Measurements from ENCODE around the gene B3GNT5.

The B3GNT5 gene

DNA sequence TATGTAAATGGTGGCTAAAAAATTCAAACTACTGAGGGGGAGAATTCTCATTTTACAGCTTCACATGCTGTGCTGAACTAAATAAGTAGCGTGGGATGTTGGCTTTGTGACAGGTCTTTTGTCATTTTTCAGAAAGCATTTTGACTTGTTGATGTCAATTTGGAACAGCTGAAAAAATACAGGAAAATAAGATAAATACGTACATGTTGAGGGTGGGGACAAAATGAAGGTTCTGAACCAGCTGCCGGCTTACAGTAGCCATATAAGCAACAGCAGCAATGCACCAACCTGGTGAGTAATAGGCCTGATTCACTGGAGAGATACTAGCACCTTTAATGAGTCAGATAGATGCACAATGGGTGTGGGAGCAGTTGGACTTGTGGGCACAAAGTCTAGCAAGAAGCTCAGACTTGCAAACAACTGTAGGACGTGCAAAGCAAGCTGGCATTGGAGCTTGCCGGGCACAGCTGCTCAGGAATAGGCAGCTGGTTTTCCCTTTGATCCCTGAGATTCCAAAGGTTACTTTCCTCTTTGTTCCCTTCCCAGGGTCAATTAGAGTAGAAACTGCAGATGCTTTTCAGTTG is 12.9 kb downstream of the B3GNT5 start:
- DNase-seq (ENCODE audit: low spot score) = no peak

DNA sequence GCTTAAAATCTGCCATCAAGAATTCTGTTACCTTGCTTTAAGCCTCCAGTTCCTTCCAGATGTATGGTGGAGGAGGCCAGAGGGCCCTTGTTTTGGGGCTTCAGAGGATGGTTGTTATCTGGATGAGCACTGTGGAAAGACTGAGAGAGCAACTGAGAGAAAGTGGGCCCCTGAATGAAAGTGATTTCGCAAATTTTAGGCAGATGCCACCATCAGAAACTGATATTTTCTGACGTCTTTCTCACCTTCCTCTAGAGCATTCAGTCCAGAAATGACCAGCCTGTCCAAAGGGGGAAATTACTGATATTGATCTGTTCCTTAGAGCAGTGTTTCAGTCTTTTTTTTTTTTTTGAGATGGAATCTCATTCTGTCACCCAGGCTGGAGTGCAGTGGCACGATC is 13.4 kb downstream of the B3GNT5 start:
- no peak for DNase-seq (ENCODE audit: low spot score)

DNA sequence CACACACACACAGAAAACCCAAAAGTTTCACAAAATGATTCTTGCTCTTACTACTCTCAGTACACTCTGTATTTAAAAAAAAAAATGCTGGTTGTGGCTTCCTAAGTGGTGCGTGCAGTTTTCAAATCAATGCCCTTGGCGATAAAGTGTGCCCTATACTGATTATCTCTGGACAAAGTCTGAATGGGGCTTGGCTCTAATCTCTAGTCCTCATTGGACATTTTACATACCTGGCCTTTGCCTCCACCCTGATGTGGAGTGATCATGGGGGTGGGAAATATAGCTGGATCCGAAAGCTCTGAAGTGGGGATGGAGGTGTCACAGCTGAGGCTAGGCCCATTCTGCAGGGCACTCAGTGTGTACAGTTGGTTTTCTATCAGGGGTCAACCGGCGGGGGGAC is 14.1 kb downstream of the B3GNT5 start:
- DNase-seq (ENCODE audit: low spot score) = no peak

DNA sequence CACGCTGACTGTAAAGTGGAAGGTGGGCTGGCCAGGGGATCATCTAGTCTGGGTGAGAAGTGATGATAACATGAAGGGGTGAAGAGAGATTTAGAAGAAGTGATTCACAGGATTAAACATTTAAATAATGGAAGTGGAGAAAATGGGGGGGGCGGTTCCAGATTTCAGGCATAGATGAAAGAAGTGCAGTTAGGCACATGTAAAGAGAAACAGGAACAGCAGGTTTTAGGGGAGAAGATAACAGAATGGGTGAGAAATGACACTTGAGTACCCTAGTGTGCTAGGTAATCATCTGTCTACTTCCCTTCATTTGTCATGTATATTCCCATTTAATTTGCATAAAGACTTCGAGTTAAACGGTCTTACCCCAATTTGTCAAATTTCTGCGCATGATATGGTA is 15.3 kb downstream of the B3GNT5 start:
- DNase-seq (ENCODE audit: low spot score) = no peak

DNA sequence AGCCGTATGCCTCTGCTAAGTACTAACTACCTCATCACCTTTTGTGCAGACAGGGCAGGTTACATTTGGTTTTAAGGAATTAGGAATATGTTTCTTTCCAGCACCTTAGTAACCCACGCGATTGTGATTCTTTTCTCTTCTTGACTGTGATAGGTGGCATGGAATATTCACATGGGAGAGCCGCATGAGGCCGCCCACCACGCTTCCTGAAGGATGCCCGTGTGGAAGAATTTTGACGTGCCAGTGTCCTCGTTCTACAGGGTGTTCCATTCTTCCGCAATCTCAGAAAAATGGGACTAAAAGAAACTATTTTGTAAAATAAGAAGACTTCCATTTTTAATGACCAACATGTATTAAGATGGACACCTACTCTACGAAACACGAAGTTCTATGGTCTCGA is 16.3 kb downstream of the B3GNT5 start:
- DNase-seq (ENCODE audit: low spot score) = no peak

DNA sequence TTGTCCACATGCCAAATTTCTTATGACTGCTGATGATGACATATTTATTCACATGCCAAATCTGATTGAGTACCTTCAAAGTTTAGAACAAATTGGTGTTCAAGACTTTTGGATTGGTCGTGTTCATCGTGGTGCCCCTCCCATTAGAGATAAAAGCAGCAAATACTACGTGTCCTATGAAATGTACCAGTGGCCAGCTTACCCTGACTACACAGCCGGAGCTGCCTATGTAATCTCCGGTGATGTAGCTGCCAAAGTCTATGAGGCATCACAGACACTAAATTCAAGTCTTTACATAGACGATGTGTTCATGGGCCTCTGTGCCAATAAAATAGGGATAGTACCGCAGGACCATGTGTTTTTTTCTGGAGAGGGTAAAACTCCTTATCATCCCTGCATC is 17.3 kb downstream of the B3GNT5 start:
- DNase-seq (ENCODE audit: low spot score) = no peak

DNA sequence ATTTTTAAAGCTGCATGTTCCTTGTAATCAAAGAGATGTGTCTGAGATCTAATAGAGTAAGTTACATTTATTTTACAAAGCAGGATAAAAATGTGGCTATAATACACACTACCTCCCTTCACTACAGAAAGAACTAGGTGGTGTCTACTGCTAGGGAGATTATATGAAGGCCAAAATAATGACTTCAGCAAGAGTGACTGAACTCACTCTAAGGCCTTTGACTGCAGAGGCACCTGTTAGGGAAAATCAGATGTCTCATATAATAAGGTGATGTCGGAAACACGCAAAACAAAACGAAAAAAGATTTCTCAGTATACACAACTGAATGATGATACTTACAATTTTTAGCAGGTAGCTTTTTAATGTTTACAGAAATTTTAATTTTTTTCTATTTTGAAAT is 19.1 kb downstream of the B3GNT5 start:
- DNase-seq (ENCODE audit: low spot score) = no peak

DNA sequence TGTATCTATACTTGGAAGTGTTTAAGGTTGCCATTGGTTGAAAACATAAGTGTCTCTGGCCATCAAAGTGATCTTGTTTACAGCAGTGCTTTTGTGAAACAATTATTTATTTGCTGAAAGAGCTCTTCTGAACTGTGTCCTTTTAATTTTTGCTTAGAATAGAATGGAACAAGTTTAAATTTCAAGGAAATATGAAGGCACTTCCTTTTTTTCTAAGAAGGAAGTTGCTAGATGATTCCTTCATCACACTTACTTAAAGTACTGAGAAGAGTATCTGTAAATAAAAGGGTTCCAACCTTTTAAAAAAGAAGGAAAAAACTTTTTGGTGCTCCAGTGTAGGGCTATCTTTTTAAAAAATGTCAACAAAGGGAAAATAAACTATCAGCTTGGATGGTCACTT is 19.7 kb downstream of the B3GNT5 start:
- DNase-seq (ENCODE audit: low spot score) = no peak

DNA sequence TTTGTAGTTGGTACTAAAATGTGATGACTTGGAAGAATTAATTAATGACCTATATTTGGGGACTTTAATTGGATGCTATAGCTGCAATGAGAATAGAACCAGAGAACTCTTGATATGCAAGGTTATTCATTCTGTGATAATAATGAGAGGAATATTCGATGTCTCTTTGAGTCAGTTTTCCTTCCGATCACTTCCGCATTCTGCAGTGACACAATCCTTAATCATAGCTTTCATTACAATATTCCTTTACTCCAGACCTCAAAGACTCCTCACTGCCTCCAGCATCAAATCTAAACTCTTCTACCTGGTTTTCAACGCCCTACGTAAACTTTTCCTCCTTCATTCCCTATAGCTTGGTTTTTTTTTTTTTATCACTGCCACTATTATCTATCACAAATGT is 21.6 kb downstream of the B3GNT5 start:
- DNase-seq (ENCODE audit: low spot score) = no peak

DNA sequence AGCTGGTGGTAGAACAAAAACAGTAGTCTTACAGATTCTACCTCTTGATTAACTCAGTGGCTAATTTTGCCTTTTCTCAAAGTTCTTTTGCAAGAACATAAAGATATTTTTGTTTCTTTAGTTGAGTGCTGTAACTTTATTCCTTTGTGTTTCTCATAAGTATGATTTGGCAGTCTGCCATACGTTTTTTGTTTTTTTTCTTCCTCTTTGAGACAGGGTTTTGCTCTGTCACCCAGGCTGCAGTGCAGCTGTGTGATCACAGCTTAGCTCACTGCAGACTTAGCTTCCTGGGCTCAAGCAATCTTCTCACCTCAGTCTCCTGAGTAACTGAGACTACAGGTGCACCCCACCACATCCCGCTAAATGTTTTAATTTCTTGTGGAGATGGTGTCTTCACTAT is 22.4 kb downstream of the B3GNT5 start:
- DNase-seq (ENCODE audit: low spot score) = no peak

DNA sequence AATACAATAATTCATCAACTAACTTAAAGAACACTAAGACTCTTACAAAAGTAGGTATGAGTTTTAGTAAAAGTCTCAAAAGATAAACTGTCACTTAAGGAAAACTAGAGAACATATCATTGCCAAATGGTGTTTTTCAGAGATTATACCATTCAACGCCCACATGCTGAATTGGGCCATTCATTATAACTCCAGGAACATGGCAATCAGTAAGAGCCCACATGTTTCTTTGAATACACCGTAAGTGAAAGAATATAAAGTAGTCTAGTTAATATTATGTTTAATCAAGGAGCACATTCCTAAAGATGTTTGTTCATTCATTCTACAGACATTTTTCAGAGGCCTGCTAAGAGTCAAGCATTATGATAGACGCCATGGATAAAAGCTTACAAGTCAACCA is 22.9 kb downstream of the B3GNT5 start:
- DNase-seq (ENCODE audit: low spot score) = no peak

DNA sequence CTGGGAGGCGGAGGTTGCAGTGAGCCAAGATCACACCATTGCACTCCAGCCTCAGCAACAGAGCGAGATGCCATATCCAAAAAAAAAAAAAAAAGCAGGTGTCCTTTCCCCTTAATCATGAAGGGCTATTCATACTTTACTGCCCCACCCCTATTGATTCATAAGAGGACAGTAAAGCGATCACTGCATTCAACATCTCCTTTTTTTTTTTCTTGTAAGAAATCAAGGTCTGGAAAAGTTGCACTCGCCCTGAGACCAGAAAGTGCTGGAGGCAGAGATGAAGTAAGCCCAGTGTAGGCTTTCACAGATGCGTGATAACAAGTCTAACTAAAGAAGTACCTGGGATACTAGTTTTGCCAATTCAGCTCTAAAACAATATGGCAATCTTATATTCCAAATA is 24.2 kb downstream of the B3GNT5 start:
- DNase-seq (ENCODE audit: low spot score) = no peak

DNA sequence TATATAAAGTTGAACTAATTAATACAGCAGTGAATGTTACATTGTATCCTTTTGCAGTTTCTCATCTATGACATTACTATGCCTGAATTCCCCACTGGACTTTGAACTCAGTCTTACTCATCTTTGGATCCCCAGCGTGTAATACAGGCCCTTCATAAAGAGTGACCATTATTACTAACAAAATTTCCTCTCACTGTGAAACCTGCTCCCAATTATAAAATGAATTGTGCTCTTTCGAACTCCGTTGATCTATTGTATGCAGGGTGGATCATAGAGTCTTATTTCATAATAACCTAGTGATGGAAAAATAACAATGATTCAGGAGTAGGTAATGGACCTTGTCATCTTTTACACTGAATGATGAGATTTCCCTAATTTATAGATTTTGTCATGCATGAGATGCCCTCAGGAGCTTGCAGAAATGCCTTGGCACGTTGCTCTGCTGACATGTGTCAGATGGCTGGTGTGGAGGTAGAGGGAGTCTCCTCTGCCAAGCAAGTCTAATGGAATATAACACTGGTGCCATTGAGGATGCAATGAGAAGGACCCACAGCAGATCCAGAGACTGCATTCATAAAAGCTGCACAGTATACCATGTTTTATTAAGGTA is 25.5 kb downstream of the B3GNT5 start:
- no peak for DNase-seq (ENCODE audit: low spot score)

DNA sequence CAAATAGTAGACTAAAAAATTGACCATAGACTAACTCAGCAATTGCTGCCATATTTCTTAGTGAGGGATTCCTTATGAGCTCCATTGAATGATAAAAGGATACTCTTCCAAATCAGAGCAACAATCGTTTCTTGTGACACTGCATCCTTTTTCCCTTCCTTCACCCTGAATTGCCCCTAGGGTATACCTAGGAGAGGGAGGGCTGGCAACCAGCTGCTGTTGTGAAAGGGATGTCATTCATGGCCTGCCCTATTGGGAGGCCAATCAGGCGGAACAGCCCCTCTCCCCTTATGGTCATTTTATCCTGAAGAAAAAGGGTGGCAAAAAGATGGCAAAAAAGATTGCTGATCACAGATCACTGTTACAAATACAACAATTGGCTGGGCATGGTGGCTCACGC is 26.3 kb downstream of the B3GNT5 start:
- no peak for DNase-seq (ENCODE audit: low spot score)

DNA sequence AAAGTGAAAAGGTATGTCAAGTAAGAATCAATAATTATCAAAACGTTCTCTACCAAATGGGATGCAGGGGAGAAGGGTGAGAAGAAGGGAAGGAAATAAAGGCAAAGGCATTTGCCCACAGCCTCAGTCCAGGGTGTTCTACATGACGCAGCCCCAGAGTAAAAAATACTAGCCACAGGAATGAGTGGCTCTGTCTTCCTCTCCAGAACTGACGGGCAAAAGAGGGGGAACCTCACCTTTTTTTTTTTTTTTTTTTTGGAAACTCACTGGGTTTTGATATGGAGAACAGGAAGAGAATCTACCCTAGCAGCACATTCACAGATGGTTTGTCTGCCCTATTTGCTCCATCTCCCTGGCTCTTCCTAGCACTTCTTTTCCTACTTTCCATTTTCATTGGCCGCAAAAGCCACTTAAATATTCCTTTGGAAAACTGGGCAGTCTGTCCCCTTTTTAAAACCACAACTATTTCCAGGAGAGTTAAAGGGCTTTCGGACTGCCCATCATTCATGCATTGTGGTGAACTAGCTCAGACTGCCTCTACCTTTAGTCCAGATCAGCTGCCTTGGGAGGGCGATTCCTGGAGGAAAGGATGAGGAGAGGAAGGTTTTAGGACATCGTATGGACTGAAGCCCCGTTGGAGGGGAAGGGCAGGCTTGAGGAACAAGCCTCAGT is 28.2 kb downstream of the B3GNT5 start:
- no peak for DNase-seq (ENCODE audit: low spot score)

DNA sequence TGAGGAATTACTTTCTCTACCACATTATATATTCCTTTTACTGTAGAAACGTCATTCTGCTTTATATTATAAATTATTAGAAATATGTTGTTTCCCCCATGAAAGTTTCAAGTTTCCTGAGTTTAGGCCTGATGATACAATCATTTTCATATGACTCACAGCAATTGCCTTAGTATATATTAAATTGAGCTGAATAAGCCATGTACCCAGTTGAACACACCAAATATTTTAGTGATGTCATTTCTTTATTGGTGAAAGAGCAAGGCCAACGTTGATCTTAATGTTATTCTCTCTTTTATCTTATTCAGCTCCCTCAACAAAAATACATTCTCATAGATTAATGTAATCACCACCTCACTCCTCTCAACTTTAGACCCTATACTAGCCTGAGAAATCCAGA is 30.8 kb downstream of the B3GNT5 start:
- no peak for DNase-seq (ENCODE audit: low spot score)

DNA sequence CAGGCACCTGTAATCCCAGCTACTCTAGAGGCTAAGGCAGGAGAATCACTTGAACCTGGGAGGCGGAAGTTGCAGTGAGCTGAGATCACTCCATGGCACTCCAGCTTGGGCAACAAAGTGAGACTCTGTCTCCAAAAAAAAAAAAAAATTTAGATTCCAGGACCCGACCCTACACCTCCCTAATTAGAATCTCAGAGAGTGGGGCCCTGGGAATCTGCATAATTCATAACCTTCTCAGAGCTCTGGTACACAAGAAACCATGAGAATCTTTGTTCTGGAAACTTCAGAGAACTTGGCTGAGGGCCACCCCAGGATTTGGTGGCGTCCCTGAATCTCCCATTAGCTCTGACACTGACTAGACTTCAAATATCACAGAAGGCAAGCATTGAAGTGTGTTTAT is 31.5 kb downstream of the B3GNT5 start:
- no peak for DNase-seq (ENCODE audit: low spot score)

DNA sequence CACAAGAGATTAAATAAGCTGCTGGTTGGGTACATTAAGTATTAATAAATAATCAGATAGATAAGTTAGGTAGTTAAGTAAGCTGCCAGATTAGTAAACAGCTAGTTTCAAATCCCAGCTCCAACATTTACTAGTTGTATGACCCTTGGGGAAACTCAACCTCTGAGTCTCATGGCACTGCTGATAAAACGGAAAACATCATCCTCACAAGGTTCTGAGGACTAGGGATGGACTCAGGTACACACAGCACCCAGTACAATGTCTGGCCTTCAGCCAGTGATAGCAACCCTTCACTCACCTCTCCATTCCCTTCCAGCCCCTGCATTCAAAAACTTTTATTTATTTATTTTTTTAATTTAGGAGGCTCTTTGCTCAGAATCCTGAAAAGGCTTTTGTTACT is 32.3 kb downstream of the B3GNT5 start:
- no peak for DNase-seq (ENCODE audit: low spot score)

DNA sequence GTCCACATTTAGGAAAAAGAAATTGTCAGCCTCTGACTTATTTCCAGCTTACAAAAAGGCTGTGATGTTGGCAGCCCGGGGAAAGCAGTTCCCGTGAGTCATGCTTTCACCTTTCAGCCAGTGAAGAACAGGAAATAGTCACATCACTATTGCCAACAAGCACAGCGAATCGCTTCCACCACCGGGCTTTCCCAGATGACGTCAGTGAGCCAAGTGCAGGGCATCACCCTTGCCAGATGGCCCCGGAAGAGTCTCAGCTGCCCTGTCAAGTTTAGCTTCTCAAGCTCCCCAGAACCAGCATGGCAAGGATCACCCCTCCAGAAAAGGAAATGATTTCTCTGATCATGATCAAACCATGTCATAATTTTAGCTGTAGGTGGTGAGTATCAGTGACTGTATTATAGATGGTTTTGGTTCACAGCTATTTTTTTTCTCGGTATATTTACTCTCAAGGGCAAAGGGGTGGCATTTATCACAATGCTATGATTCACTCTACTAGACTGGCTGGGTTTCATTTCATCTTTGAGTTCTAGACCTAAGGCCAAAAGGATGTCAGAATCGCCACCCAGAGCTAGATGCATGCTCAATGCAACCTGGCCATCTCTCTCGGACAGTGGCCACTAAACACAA is 32.9 kb downstream of the B3GNT5 start:
- peak; percentile 91 for DNase-seq (ENCODE audit: low spot score)

DNA sequence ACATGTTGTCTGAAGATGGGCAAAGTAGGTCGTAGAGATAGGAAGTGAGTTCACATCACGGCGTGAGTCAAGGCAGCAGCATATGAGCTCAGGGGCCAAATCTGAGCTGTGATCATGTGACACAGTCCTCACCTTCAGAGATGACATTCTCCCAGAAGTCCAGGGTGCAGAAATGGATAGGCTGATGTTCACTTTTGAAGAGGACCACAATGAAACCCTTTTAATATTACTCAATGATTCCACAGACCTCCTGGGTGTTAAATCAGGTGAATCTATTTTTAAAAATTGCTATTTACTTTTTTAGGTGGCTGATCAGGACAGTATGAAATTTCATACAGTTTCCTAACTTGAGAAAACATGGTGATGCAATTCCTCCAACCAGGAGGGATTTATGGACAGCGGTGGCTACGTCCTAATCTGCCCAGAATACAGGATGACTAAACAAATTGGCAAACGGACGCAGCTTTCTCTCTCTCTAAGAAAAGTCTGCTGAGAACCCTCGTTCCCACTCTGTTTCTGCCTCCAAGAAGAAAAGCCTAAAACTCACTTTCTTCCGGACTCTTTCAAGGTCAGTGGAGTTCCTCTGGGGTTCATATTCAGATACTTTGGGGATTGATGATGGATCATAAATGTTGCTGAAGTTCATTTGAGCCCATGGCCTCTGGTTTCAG is 34.4 kb downstream of the B3GNT5 start:
- DNase-seq (ENCODE audit: low spot score) = peak; percentile 65

DNA sequence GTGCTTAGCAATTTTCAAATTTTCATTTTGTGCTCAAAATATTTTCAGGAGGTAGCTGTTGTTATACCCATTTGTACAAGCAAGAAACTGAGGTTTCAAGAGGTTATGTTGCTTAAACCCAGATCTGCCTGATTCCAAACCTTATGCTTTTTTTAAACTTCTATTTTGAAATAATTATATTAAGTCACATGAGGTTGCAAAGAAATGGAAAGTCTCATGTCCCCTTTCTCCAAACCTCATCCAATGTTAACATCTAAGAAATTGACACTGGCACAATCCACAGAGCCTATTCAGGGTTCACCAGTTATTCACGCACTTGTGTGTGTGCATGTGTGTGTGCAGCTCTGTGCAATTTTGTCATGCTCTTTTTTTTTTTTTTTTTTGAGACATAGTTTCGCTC is 35.1 kb downstream of the B3GNT5 start:
- DNase-seq (ENCODE audit: low spot score) = no peak

DNA sequence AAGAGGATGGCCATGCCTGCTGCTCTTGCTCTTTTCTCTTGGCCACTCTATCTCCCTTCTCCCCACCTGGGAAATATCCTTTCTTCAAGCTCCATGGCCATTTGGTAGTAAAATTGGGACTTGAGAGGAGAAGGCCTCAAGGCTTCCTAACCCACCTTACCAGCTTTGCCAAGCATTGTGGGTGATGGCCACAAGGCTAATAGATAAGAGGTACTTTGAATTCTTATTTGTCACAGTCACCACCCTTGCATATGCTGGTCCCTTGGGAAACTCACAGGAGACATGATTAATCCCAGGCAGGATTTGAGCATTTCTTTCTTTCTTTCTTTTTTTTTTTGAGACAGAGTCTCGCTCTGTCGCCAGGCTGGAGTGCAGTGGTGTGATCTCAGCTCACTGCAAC is 37.2 kb downstream of the B3GNT5 start:
- DNase-seq (ENCODE audit: low spot score) = no peak

DNA sequence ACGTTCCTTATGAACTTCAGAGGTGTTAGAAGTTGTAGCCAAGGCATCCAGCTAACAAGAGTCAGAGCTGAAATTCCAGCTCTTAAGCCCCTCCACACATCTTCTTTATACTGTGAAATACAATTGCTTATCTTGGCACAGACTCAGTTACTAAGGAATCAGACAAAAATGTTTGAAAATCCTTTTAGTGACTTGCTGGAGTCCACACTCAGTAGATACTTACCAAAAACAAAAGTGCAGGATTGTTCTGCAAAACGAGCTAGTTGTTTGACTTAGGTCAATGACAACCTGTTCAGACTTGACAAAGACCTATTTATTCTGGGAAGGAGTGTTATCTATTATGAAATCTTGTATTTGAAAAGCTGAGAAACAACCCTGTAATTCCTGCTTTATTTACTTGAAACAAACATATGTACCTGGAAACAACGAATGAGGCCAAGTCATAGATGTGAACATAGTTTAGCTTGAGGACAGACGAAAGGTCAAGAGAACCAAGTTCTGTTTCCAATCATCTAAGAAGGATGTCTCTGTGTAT is 38.5 kb downstream of the B3GNT5 start:
- no peak for DNase-seq (ENCODE audit: low spot score)

Data from AG08395 (cell line).